HK-2 (cell line): ENCODE results near the gene C5orf58.

Source experiments
- DNase-seq: peaks from one replicate; pipeline ENCODE4 v3.0.0-alpha.2; 2018; ENCODE audit not compliant: unreplicated experiment

The C5orf58 gene, protein sequence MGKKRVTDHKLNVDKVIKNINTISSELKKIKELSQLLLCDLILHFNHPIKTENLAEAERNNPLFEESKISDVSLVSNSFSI

GRCh38 chr5:170232786-170233185, at the start of gene C5orf58:
Gene C5orf58 (plus strand): TSS chr5:170232985. CDS start chr5:170234977, 1,992 bp downstream.
- no peak for DNase-seq

DNA sequence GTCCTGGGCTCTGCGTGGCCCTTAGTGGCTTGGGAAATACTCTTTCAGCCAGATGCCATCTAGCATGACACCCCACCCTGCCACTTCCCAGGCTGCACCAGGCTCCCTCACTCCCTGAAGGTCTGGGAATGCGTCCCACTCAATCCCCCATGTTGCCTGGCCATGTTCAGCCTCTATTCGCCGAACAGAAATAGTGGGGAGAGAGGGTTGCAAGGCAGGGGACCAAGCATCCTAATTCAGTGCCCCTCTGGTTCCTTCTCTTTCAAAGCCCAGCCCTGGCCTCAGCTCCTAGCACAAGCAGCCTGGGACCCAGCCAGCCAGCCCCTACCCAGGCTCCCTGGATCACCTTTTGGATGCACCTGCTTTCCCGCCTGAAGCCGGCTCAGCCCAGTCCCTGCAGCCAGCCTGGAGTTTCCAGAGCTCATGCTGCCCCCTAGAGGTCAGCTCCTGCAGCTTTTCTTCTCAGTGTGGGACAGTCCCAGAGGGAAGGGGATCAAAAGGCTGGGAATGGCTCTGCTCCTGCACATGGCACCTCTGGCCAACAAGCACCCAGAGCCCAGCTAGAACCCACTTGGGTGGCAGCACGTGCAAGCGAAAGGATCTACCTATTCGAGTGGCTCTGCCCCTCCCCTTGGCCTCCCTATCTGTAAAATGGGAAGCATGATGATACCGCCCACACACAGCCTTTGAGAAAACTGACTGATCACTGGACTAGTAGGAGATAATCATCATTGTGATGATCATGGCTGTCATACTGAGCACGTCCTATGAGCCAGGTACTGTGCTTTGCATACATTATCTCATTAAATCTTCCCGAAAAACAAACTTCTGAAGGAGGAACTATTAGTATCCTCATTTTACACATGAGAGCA, 48.7 kb upstream of the C5orf58 start:
- peak; percentile 55 for DNase-seq

GRCh38 chr5:170184737-170185136, 48.0 kb upstream of the C5orf58 start:
- DNase-seq: no peak

DNA sequence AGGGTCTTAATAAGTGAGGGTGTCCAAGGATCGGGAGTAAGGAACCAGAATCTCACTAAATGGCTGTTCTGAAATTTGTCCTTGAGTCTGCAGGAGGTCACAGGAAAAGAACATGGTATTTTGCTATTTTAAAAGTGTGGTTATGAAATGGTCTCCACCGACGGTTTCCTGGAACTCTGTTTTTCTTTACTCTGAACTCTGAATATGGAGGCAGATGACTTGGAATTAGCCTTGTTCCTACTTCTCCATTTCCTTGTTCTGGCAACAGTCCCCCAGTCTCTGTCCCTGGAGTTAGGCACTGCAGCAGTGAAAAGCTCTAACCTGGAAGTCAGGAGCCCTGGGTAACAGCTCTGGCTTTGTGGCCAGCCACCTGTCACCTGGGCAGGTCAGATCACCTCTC, 46.6 kb upstream of the C5orf58 start:
- no peak for DNase-seq

DNA sequence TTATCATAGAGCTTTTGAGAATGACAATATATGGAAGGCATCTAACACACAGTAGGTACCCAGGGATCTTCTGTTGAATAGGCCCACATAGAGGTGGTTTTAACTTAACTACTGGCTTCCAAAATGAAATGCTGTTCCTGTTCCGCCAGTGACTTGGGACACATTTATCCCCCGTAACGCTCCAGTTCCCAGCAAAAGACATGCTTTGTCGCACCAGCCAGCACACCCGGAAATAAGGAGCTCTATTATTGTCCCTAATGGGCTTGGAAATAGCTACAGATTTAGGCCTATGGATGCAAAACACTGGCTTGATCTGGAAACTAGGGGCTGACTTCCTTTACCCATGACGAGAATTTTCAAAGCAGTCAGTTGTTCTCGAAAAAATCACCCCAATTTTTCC, 45.9 kb upstream of the C5orf58 start:
- DNase-seq: no peak

DNA sequence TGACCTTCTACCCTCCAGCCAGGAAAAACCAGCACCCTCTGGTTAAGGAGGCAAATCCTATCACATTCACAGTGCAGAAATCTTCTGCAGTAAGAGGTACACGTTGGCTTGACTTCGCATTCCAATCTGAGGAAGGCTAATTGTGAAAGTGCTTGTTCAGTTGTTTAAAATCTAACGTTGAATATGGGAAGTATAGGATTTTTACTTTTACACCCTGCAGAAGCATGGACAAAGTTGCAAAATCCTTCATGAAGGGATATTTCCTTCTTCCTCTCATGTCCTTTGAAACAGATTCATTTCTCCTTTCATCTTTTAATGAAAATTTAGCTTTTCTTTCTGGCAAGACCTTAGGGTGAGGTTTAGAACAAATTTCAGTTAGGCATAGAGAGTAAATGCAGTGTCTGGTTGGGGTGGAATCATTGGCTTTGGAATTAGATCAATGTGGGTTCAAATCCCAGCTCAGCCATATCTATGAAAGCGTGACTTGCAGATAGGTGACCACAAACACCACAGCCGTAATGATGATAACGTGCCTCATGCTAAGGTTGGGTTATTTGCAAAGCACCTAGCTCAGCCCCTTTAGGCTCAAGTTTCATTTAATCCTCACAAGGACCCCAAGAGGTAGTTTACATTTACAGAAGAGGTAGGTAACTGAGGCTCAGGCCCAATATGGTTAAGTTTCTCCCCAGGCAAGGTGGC, 42.2 kb upstream of the C5orf58 start:
- DNase-seq: no peak

DNA sequence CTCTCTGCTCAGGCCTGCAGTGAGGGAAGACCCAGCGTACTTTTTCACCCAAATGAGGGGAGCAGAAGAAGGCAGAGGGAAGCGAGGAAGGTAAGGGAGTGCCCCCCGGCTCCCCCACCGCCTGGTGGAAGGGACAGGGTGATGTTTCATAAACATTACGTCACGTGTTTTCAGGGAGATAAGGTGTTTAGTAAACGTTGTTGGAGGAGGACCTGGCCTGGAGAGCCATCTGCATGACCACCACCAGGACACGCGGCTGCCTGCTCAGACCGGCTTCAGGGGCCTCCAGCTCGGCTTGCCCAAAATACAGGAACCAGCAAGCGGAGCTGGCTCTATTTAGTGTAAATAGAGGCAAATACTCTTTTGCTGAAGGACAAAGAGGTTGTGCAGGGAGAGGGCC, 40.0 kb upstream of the C5orf58 start:
- no peak for DNase-seq

DNA sequence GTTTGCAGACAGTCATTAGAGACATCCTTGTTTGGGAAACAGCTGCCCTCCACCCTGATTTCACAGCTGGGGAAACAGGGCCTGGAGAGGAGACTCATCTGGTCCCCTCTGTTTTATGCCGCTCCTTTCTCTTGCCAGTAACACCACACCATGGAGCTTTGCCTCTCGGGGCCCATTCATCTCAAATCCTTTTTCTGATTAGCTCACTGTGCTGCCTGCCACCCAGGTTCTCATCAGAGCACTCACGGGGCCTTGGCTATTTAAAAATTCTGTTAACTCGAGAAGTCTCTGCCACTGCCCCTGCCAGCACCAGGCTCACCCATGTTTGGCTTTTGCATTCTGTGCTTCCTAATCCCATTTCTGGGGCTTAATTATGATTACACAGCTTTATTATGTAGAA, 36.8 kb upstream of the C5orf58 start:
- no peak for DNase-seq

- no peak for DNase-seq
Measured at GRCh38 chr5:170200876-170201275, 31.9 kb upstream of the C5orf58 start.

GRCh38 chr5:170201311-170201710, 31.5 kb upstream of the C5orf58 start:
- no peak for DNase-seq

- no peak for DNase-seq
Measured at GRCh38 chr5:170202117-170202516, 30.7 kb upstream of the C5orf58 start.

DNA sequence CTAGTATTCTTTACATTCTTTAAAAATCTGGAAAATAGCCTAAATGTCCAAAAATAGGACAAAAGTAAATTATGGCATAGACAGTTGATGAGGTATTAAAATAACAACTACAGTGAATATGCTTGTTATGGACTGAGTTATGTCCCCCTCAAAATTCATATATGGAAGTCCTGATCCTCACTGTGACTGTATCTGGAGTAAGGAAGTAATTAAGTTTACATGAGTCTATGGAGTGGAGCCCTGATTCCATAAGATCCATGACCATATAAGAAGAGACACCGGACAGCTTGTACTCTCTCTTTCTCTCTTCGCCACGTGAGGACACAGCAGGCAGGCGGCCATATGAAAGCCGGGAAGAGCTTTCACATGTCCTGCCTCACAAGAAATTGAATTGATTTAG, 28.6 kb upstream of the C5orf58 start:
- no peak for DNase-seq

GRCh38 chr5:170206216-170206615, 26.6 kb upstream of the C5orf58 start:
- DNase-seq: no peak

GRCh38 chr5:170206958-170207357, 25.8 kb upstream of the C5orf58 start:
- no peak for DNase-seq

- DNase-seq: no peak
Measured at GRCh38 chr5:170211575-170212334, 21.0 kb upstream of the C5orf58 start.

DNA sequence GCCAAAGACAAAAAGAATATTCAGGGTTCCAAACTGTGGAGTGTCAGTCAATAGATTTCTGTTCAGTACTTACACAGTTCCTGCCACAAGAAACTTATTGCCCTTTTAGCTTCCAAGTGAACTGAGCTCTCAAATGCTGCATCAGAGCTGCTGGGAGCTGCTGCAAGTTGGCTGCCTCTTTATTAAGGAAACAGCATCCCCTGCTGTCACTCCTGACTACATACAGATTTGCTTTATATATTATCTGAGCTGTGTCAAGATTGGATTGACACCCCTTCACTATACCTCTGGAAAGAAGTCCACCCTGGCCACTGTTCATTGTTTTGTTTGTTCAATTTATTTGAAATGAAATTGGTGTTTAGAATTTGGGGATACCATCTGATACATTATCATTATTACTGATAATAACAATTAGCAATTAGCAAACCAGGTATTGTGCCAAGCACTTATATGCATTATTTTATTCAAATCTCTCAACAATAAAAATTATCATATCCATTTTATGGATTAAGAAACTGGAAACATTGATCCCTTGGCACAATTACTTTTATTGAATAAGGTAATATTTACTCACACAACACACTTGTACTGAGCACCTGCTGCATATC, 16.4 kb upstream of the C5orf58 start:
- no peak for DNase-seq

- DNase-seq: no peak
Measured at GRCh38 chr5:170217831-170218230, 15.0 kb upstream of the C5orf58 start.

GRCh38 chr5:170218726-170219125, 14.1 kb upstream of the C5orf58 start:
- no peak for DNase-seq

- DNase-seq: no peak
Measured at GRCh38 chr5:170219615-170220014, 13.2 kb upstream of the C5orf58 start.

DNA sequence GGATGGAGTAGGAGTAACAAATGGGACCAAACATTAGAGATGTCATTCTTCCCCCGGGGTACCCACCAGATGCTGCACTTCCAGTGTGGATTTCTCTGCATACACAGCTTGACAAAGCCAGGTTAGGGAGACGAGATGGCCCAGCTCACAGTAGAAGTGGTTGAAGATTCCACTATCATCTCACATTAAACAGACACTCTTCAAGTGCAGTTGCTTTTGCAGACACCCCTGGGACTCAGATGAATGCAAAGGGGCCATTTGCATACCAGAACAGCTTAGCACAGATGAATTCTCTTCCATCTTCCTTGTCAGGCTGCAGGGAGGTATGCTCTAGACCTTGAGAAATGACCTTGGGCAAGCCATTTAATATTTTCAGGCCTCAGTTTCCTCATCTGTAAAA, 12.6 kb upstream of the C5orf58 start:
- no peak for DNase-seq

- DNase-seq: no peak
Measured at GRCh38 chr5:170221327-170221741, 11.5 kb upstream of the C5orf58 start.

GRCh38 chr5:170223360-170223759, 9.4 kb upstream of the C5orf58 start:
- no peak for DNase-seq
